GM10266 (cell line): ENCODE results near the gene LRBA.

Experiments
- DNase-seq: peaks from one replicate; pipeline ENCODE4 v3.0.0; 2012; ENCODE audit errors: extremely low spot score
- TF ChIP-seq, protein P1 (sequence below): IDR thresholded peaks from 2 replicates; pipeline ENCODE4 v1.5.1; 2012; ENCODE audit warnings: mild to moderate bottlenecking, low read depth; ENCODE audit not compliant: control insufficient read depth, insufficient read depth; ENCODE audit errors: missing control alignments

LRBA gene

DNA sequence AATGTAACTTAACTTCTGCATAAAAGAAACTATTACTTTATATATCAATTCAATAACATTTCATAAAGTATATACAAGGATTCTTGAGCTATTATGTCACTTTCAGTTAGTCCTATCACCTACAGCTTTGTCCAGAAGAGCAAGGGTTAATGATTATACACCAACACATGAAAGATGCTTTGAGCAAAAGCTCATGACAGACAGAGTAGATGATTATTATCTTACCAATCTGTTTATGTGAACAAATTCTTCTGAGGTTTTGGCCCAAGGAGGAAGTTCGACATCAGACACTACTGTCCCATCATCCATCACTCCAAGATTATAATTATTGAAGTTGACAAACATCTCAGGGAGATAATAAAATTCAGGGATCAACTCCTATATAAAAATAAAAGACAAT is 599.9 kb downstream of the LRBA start:
- TF ChIP-seq, protein P1, sequence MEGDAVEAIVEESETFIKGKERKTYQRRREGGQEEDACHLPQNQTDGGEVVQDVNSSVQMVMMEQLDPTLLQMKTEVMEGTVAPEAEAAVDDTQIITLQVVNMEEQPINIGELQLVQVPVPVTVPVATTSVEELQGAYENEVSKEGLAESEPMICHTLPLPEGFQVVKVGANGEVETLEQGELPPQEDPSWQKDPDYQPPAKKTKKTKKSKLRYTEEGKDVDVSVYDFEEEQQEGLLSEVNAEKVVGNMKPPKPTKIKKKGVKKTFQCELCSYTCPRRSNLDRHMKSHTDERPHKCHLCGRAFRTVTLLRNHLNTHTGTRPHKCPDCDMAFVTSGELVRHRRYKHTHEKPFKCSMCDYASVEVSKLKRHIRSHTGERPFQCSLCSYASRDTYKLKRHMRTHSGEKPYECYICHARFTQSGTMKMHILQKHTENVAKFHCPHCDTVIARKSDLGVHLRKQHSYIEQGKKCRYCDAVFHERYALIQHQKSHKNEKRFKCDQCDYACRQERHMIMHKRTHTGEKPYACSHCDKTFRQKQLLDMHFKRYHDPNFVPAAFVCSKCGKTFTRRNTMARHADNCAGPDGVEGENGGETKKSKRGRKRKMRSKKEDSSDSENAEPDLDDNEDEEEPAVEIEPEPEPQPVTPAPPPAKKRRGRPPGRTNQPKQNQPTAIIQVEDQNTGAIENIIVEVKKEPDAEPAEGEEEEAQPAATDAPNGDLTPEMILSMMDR, result no peak
- DNase-seq, result no peak

GRCh38 chr4:150411520-150411919 is 603.6 kb downstream of the LRBA start:
- TF ChIP-seq, protein P1, result no peak
- DNase-seq, result no peak

DNA sequence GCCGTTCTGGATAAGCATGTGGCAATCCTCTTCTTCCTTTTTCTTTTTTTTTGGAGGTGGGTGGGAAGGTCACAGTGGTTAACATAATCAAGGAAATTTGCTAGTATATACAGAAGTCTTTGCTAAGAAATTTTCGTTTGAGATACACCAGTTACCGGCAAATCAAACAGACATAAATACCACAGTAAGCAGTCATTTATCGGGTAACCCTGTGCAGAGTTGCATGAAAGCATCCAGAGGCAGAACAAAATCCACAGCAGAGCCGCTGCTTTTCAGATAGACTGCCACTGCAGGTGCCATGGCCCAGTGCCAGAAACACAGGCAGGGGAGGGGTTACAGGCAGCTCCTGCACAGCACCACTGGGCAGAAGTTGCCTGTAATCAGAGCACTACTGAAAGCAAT is 612.2 kb downstream of the LRBA start:
- TF ChIP-seq, protein P1, result no peak
- no peak for DNase-seq

DNA sequence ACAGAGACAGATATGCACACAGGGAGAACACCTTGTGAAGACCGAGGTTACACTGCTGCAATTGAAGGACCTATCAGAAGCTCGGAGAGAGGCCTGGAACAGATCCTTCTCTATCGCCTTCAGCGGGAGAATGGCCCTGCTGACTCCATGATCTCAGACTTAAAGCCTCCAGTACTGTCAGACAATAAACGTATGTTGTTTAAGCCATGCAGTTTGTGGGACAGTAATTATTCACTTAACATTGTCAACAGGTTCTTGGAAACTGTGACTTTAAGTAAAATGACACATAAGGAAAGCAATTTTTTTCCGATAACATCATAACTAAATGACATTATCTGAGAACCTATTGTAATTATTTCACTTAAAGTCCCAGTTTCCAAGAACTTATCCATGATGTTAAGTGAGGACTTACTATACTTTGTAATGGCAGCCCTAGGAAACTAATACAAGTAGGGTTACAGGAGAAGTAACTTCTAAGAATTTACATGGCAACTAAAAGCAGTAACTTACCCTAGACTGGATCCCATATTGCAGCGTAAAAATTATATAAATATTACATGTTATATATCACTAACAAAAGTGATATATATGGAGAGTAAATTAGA is 613.9 kb downstream of the LRBA start:
- TF ChIP-seq, protein P1, result no peak

GRCh38 chr4:150395872-150396271 is 619.2 kb downstream of the LRBA start:
- TF ChIP-seq, protein P1, result no peak
- no peak for DNase-seq

More for the DNA sequence above, 613.9 kb downstream of the LRBA start:
- DNase-seq, result no peak

DNA sequence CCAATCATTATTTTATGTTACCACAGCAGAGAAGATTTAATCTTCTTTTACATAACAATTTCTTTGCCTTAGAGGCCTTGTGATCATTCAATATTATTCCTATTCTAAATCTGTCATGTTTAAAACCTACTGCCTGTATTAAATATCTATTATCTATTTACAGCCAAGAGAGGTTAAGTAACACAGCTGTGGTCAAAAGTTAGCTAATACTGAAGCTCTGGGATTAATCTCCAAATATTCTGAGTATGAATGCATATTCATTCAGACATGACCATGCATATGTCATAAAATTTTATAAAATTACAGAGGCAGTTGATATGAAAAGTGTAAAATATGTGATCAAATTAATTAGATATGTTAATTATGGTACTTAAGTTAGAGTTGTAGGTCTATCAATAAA is 621.0 kb downstream of the LRBA start:
- DNase-seq, result no peak
- TF ChIP-seq, protein P1, result no peak

GRCh38 chr4:150391052-150391451 is 624.0 kb downstream of the LRBA start:
- DNase-seq, result no peak
- TF ChIP-seq, protein P1, result no peak
